ENCODE measurements around the gene PGLYRP2. TPM values are rescaled to one million over a fixed set of nuclear protein-coding genes. Genes with fewer than 3 reads are reported as not detected.

The PGLYRP2 gene
- total RNA-seq, 1 experiment from 2014 or later = not detected

DNA sequence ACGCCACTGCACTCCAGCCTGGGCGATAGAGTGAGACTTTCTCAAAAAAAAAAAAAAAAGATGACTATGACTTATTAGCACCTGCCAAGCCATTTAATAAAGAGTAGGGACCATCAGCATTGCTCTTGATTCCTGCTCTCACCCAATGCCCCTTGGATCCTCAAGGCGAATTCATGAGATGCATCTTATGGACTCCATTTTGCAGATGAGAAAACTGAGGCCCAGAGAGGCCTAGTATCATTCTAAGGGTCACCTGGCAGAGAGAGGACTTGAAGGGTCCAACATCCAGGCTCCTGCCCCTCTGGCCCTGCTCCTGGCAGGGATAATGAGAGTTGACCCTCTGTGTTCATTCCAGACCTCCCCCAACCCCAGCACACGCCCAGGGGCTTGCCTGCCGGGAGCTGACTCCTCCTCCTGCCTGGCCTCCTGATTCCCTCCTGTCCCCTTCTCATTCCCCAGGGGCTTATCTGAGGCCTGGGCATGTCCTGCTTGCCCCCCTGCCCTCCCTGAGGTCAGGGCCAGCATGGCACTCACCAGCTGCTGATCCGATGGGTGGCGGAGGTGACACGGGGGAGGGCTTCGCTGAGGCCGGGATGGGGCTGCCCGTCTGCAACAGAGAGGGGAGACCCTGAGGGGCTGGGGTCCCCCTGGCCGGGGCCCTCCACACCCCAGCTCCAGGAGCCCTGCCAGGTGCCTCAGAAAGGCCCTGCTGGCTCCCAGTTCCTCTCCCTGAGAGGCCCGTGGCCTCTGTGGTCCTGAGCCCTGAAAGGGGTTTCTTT lies 37.0 kb downstream of the PGLYRP2 start:
- BruUV-seq (replicated peaks) = no TSS peak
- H3K4me3 Mint-ChIP-seq (ENCODE audit: low read depth, unreplicated experiment) = no peak overlapping the region
- CTCF ChIA-PET = no interaction called here
- no peak for TF ChIP-seq CTCF (IDR thresholded peaks at IDR 0.05; ENCODE audit: unreplicated experiment)
- H3K27ac Mint-ChIP-seq (ENCODE audit: unreplicated experiment) = no peak overlapping the region
- H3K4me1 Mint-ChIP-seq (ENCODE audit: low read depth, unreplicated experiment) = no peaks in the 10 kb centered on the region
- DNase-seq = no peak
- peaks cover 13% of the 10 kb centered on the region for H3K27me3 Mint-ChIP-seq (ENCODE audit: unreplicated experiment)
- intact Hi-C loops (cut with micrococcal nuclease; ENCODE audit: unreplicated experiment) = no loop called here
- H3K36me3 Mint-ChIP-seq (ENCODE audit: insufficient read depth, unreplicated experiment) = no peaks in the 10 kb centered on the region
- H3K9me3 Mint-ChIP-seq (ENCODE audit: low read depth, unreplicated experiment) = no peaks in the 10 kb centered on the region

- Mint-ChIP-seq H3K27ac (ENCODE audit: unreplicated experiment) (no peak overlapping the region), H3K9me3 (ENCODE audit: low read depth, unreplicated experiment) (no peaks in the 10 kb centered on the region), H3K4me1 (ENCODE audit: low read depth, unreplicated experiment) (no peaks in the 10 kb centered on the region), H3K4me3 (ENCODE audit: low read depth, unreplicated experiment) (no peak overlapping the region), H3K36me3 (ENCODE audit: insufficient read depth, unreplicated experiment) (no peaks in the 10 kb centered on the region), H3K27me3 (ENCODE audit: unreplicated experiment) (peaks cover 4% of the 10 kb centered on the region)
- intact Hi-C loops (cut with micrococcal nuclease; ENCODE audit: unreplicated experiment) = no loop called here
- CTCF ChIA-PET = no interaction called here
- BruUV-seq (replicated peaks) = no TSS peak
- no peak for TF ChIP-seq CTCF (IDR thresholded peaks at IDR 0.05; ENCODE audit: unreplicated experiment)
- no peak for DNase-seq
Observed at GRCh38 chr19:15441317-15441716, 38.0 kb downstream of the PGLYRP2 start.

GRCh38 chr19:15439821-15440641 lies 39.3 kb downstream of the PGLYRP2 start:
- H3K9me3 Mint-ChIP-seq (ENCODE audit: low read depth, unreplicated experiment) = no peaks in the 10 kb centered on the region
- intact Hi-C loops (cut with micrococcal nuclease; ENCODE audit: unreplicated experiment) = no loop called here
- CTCF ChIA-PET = no interaction called here
- H3K4me3 Mint-ChIP-seq (ENCODE audit: low read depth, unreplicated experiment) = no peak overlapping the region
- no peak for TF ChIP-seq CTCF (IDR thresholded peaks at IDR 0.05; ENCODE audit: unreplicated experiment)
- no peak overlapping the region for H3K27ac Mint-ChIP-seq (ENCODE audit: unreplicated experiment)
- H3K36me3 Mint-ChIP-seq (ENCODE audit: insufficient read depth, unreplicated experiment) = no peaks in the 10 kb centered on the region
- no peaks in the 10 kb centered on the region for H3K4me1 Mint-ChIP-seq (ENCODE audit: low read depth, unreplicated experiment)
- no peak for DNase-seq
- BruUV-seq (replicated peaks) = no TSS peak
- H3K27me3 Mint-ChIP-seq (ENCODE audit: unreplicated experiment) = no peaks in the 10 kb centered on the region

DNA sequence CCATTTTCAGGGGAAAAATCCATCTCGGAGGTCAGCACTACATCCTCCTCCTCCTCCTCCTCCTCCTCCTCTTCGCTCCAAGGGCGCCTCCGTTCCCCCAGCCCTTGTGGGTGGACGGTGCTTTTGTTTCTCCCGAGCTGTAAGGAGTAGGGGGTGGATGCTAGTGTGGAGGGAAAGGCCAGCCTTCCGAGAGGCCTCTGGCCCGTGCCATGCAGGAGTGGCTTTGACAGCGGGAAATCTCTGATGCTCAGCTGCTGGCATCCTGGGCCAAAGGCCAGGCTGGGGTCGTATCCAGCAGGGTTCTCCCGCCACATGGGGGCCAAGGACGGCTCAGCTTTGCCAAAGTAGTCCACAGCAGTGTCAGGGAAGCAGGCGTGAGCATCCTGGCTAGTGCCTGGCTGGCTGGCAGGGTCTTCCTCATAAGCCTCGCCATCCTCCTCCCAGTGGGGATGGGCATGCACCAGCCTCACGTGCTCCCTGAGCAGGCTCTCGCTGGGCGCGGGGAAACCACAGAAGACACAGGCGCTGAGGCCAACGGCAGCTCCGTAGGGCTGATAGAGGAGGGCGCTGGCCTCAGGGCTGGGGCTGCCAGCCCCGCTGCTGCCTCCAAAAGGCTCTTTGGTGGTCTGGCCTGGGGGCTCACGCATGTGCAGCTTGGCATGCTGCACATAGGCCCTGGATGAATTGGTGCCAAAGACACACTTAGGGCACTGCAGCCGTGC lies 40.1 kb downstream of the PGLYRP2 start:
- no peaks in the 10 kb centered on the region for H3K4me1 Mint-ChIP-seq (ENCODE audit: low read depth, unreplicated experiment)
- CTCF ChIA-PET = no interaction called here
- H3K9me3 Mint-ChIP-seq (ENCODE audit: low read depth, unreplicated experiment) = no peaks in the 10 kb centered on the region
- H3K36me3 Mint-ChIP-seq (ENCODE audit: insufficient read depth, unreplicated experiment) = no peaks in the 10 kb centered on the region
- TF ChIP-seq CTCF (IDR thresholded peaks at IDR 0.05; ENCODE audit: unreplicated experiment) = no peak
- no peak overlapping the region for H3K27ac Mint-ChIP-seq (ENCODE audit: unreplicated experiment)
- no TSS peak for BruUV-seq (replicated peaks)
- no peak overlapping the region for H3K4me3 Mint-ChIP-seq (ENCODE audit: low read depth, unreplicated experiment)
- no peaks in the 10 kb centered on the region for H3K27me3 Mint-ChIP-seq (ENCODE audit: unreplicated experiment)
- intact Hi-C loops (cut with micrococcal nuclease; ENCODE audit: unreplicated experiment) = no loop called here
- no peak for DNase-seq
